K562 (cell line): ENCODE data around the gene ADCY4. TPM values are rescaled to one million over a fixed set of nuclear protein-coding genes. Genes with fewer than 3 reads are reported as not detected.

Source experiments
- ATAC-seq: fragments of 200-7000 bp; cut with Tn5 transposase; 3 replicates; pipeline ENCODE4 v1.9.1; 2020; ENCODE audit warnings: moderate library complexity
- BruUV-seq: library from RNA; stranded (reverse); fragments of 400-500 nt; replicated peaks from 2 replicates; lab custom pipeline; 2021; lab: Mats Ljungman, UMichigan
- CTCF ChIA-PET: fragments of 300-600 bp; formaldehyde crosslinking; extraction: SDS; loops from one replicate; lab custom pipeline; 2021; ENCODE audit warnings: low intra/inter-chr PET ratio; lab: Yijun Ruan, JAX
- POLR2A ChIA-PET: fragments of 300-600, 350-650 bp; sonication (Branson Sonifier 250); formaldehyde crosslinking; extraction: SDS; loops from one replicate; lab custom pipeline; 2021; ENCODE audit warnings: antibody characterized with exemption, inconsistent platforms; lab: Yijun Ruan, JAX
- DNase-seq, 4 experiments: peaks; one replicate each; pipeline versions ENCODE4 v3.0.0 to v3.0.0-alpha.2; 2011 to 2018; ENCODE audit warnings: low spot score in 3 of 4, mixed read lengths in 3 of 4; ENCODE audit errors: extremely low read depth in 1 of 4
- FAIRE-seq: peaks from 2 replicates; lab custom pipeline; 2011; peaks lifted over from hg19 to GRCh38; lab: Jason Lieb, UNC
- H2AFZ ChIP-seq: 2 replicates; pipeline ENCODE4 v1.6.0; 2011; ENCODE audit warnings: low read depth, low read length, control low read depth, inconsistent platforms
- H3K27ac ChIP-seq: fragments of 200-600 bp; 3 replicates; pipeline ENCODE4 v1.8.0; 2011; ENCODE audit warnings: low read depth, mild to moderate bottlenecking, control low read depth, inconsistent platforms, low read length, moderate library complexity, mixed read lengths; ENCODE audit errors: extremely low read depth
- H3K27me3 ChIP-seq, 2 experiments: fragments of 300-600 bp in 1 of 2; 2 replicates in 1 of 2; 3 replicates in 1 of 2; pipeline versions ENCODE4 v1.6.0 to v1.8.0; 2011; ENCODE audit warnings: inconsistent platforms in 2 of 2, low read length in 2 of 2, mild to moderate bottlenecking in 1 of 2, mixed read lengths in 1 of 2, moderate library complexity in 1 of 2; ENCODE audit not compliant: control insufficient read depth in 2 of 2, insufficient read depth in 2 of 2
- H3K36me3 ChIP-seq: fragments of 300-600 bp; 3 replicates; pipeline ENCODE4 v1.8.0; 2011; ENCODE audit warnings: mild to moderate bottlenecking, low read length, inconsistent platforms; ENCODE audit not compliant: control insufficient read depth, insufficient read depth
- H3K4me1 ChIP-seq, 2 experiments: fragments of 200-600 bp in 1 of 2; replicated peaks in 1 of 2; 2 replicates in 1 of 2; 3 replicates in 1 of 2; pipeline versions ENCODE4 v1.5.1 to v1.8.0; 2011; ENCODE audit warnings: inconsistent platforms in 2 of 2, low read length in 2 of 2, mild to moderate bottlenecking in 1 of 2, mixed read lengths in 1 of 2, moderate library complexity in 1 of 2; ENCODE audit not compliant: control insufficient read depth in 2 of 2, insufficient read depth in 2 of 2
- H3K4me2 ChIP-seq: 2 replicates; pipeline ENCODE4 v1.6.1; 2011; ENCODE audit warnings: low read length, control low read depth, inconsistent platforms, mixed read lengths; ENCODE audit not compliant: insufficient read depth
- H3K4me3 ChIP-seq: fragments of 200-600 bp; sonication (generic), shearing (Covaris generic); 2 replicates; pipeline ENCODE4 v1.5.1; 2016; ENCODE audit warnings: control low read depth, inconsistent platforms
- H3K79me2 ChIP-seq: fragments of 200-600 bp; 3 replicates; pipeline ENCODE4 v1.8.0; 2011; ENCODE audit warnings: low read length, inconsistent platforms; ENCODE audit not compliant: control insufficient read depth, insufficient read depth
- H3K9ac ChIP-seq, 2 experiments: 2 replicates each; pipeline versions ENCODE4 v1.6.0 to v1.6.1; 2011; ENCODE audit warnings: low read depth in 2 of 2, low read length in 2 of 2, control low read depth in 1 of 2, inconsistent platforms in 1 of 2, mild to moderate bottlenecking in 1 of 2, mixed read lengths in 1 of 2; ENCODE audit not compliant: insufficient read depth in 1 of 2
- H3K9me1 ChIP-seq: one replicate; pipeline ENCODE4 v1.6.0; 2011; ENCODE audit warnings: inconsistent platforms, mild to moderate bottlenecking, low read length, moderate library complexity; ENCODE audit not compliant: control insufficient read depth, insufficient read depth
- H3K9me3 ChIP-seq: replicated peaks from 2 replicates; pipeline ENCODE4 v1.5.1; 2011; ENCODE audit warnings: low read depth, low read length, inconsistent platforms; ENCODE audit not compliant: control insufficient read depth, insufficient read depth
- H4K20me1 ChIP-seq: replicated peaks from 2 replicates; pipeline ENCODE4 v1.6.1; 2011; ENCODE audit warnings: low read length, inconsistent platforms, mixed read lengths; ENCODE audit not compliant: control insufficient read depth, insufficient read depth
- CGGBP1 ChIP-seq: fragments of 250-450 bp; sonication (Bioruptor Pico); IDR thresholded peaks from 2 replicates; pipeline ENCODE4 v1.9.0; 2021; ENCODE audit warnings: mild to moderate bottlenecking
- CREM ChIP-seq: IDR thresholded peaks from 2 replicates; pipeline ENCODE4 v1.6.1; 2014; ENCODE audit warnings: antibody characterized with exemption, low read depth
- EHMT2 ChIP-seq: fragments of 450-650 bp; IDR thresholded peaks from 2 replicates; pipeline ENCODE4 v1.6.1; 2018; ENCODE audit warnings: antibody characterized with exemption
- JUND ChIP-seq, 2 experiments: IDR thresholded peaks; 2 replicates in 1 of 2; 3 replicates in 1 of 2; pipeline ENCODE4 v1.6.1; 2011; ENCODE audit warnings: borderline replicate concordance in 2 of 2, low read depth in 2 of 2, low read length in 2 of 2, improper control_type of control experiment in 1 of 2, missing biosample characterization in 1 of 2, missing genetic modification characterization in 1 of 2, missing genetic modification reagents in 1 of 2
- POLR3G ChIP-seq: IDR thresholded peaks from 2 replicates; pipeline ENCODE4 v1.6.1; 2011; ENCODE audit not compliant: insufficient read length, insufficient replicate concordance; ENCODE audit errors: extremely low read depth
- RAD21 ChIP-seq, 2 experiments: fragments of 250-450 bp in 1 of 2; fragments of 450-650 bp in 1 of 2; sonication (Bioruptor Pico) in 1 of 2; formaldehyde crosslinking in 1 of 2; IDR thresholded peaks in 1 of 2; conservative IDR thresholded peaks in 1 of 2; 2 replicates each; pipeline versions ENCODE4 v1.4.0 to v1.8.0; 2020 to 2022; ENCODE audit warnings: mild to moderate bottlenecking in 2 of 2, moderate library complexity in 1 of 2
- SMC3 ChIP-seq: conservative IDR thresholded peaks from 2 replicates; pipeline ENCODE4 v1.6.1; 2011; ENCODE audit warnings: low read depth, low read length, improper control_type of control experiment; ENCODE audit not compliant: insufficient read depth
- TAL1 ChIP-seq: fragments of 450-650 bp; IDR thresholded peaks from 2 replicates; pipeline ENCODE4 v1.6.1; 2016; ENCODE audit warnings: mild to moderate bottlenecking
- YY1 ChIP-seq, 3 experiments: IDR thresholded peaks; 2 replicates each; pipeline ENCODE4 v1.6.1; 2011; ENCODE audit warnings: low read length in 2 of 3, mild to moderate bottlenecking in 2 of 3, moderate library complexity in 2 of 3, borderline replicate concordance in 1 of 3, control low read depth in 1 of 3, low read depth in 1 of 3; ENCODE audit not compliant: insufficient read depth in 3 of 3, insufficient replicate concordance in 2 of 3, control insufficient read depth in 1 of 3, insufficient read length in 1 of 3; ENCODE audit errors: extremely low read depth in 1 of 3
- ZNF699 ChIP-seq: fragments of 250-450 bp; sonication (Bioruptor Pico); IDR thresholded peaks from 2 replicates; pipeline ENCODE4 v1.8.0; 2021; ENCODE audit warnings: mild to moderate bottlenecking, moderate library complexity; ENCODE audit not compliant: insufficient replicate concordance
- WGBS: fragments of 100-300 bp; shearing (Covaris generic); methylation state at CpG from one replicate; pipeline ENCODE4 v1.1.6; 2016; ENCODE audit warnings: low coverage, mixed read lengths; ENCODE audit not compliant: insufficient coverage; ENCODE audit errors: missing lambda C conversion rate; 5-methylcytosine and 5-hydroxymethylcytosine counted together
- in situ Hi-C: fragments of 300-500 bp; cut with MboI; formaldehyde crosslinking; loops from 4 replicates; pipeline ENCODE4 v1.15.0; 2018; ENCODE audit warnings: inconsistent platforms, mixed read lengths
- intact Hi-C: fragments of 100-400 bp; cut with micrococcal nuclease; formaldehyde crosslinking; loops from 2 replicates; pipeline ENCODE4 v1.14.2; 2022
- polyA plus RNA-seq, 8 experiments: library from polyadenylated mRNA; depleted of rRNA in 4 of 8; stranded (reverse) in 5 of 8; unstranded in 3 of 8; fragments of >200 nt; fragmentation: Nextera tagmentation in 2 of 8; fragmentation: Illumina TruSeq in 1 of 8; extraction: Ambion mirVana in 2 of 8; extraction: Trizol in 1 of 8; gene quantifications; 2 replicates each; pipeline versions ENCODE4 v1.2.1 to v1.2.3, GENCODE V29; 2011 to 2014; ENCODE audit warnings: inconsistent platforms in 1 of 8, missing spikeins in 1 of 8
- total RNA-seq, 7 experiments: library from RNA; depleted of rRNA in 6 of 7; stranded (reverse); fragments of >200 nt in 6 of 7; fragmentation: Illumina TruSeq in 2 of 7; extraction: Trizol in 2 of 7; gene quantifications; 2 replicates each; pipeline versions ENCODE4 v1.2.1 to v1.2.3, GENCODE V29; 2011 to 2021; ENCODE audit warnings: low replicate concordance in 1 of 7
- TF ChIP-seq, protein P1 (sequence below), 3 experiments: IDR thresholded peaks in 2 of 3; conservative IDR thresholded peaks in 1 of 3; 2 replicates each; pipeline ENCODE4 v1.5.1; 2011 to 2012; ENCODE audit warnings: low read length in 3 of 3, mild to moderate bottlenecking in 3 of 3, control low read depth in 2 of 3, improper control_type of control experiment in 1 of 3, inconsistent platforms in 1 of 3, low read depth in 1 of 3, mixed read lengths in 1 of 3, moderate library complexity in 1 of 3; ENCODE audit not compliant: insufficient read depth in 2 of 3
- TF ChIP-seq, protein P2 (sequence below): fragments of 450-650 bp; conservative IDR thresholded peaks from 2 replicates; pipeline ENCODE4 v1.6.1; 2016; ENCODE audit warnings: missing genetic modification characterization, low read depth, mild to moderate bottlenecking, missing compliant biosample characterization, moderate library complexity

ADCY4 gene
- total and polyA plus RNA-seq, 9 of the 15 experiments (the other 6 are each of a cell fraction or from before 2014, with no cell fraction given) = 0.04 to 0.31 (median 0.15) TPM; not detected in 2

GRCh38 chr14:24297190-24297964 lies 37.5 kb downstream of the ADCY4 start:
- no TSS peak for BruUV-seq
- POLR2A ChIA-PET = interaction anchor here (0.6 to 3.8 kb wide), 6 partner anchors 42 to 134 kb away, joined by 3 to 18 read pairs (median 4); partner anchors contain the start of genes CHMP4A and TINF2
- intact Hi-C loops = loop anchor here (1.0 kb wide), 3 partner anchors 54 to 239 kb away; partner anchors contain the start of gene MDP1
- DNase-seq (peak in 2 of 4 experiments; percentile 32 to 60), ATAC-seq (peak; percentile 63), FAIRE-seq (peak; percentile 40)
- Histone ChIP-seq H3K79me2 (peaks cover 28% of the 10 kb centered on the region), H3K4me2 (no peak overlapping the region; the same call in 1 of the 2 replicates), H4K20me1 (no peaks in the 10 kb centered on the region), H3K9ac (no peak overlapping the region), H2AFZ (0 out of 2 replicates have a peak overlapping the region, but pooled peaks have one; percentile 38), H3K27ac (no peak overlapping the region), H3K9me3 (no peaks in the 10 kb centered on the region), H3K9me1 (peaks cover 3% of the 10 kb centered on the region), H3K4me1 (peaks cover 12 to 14% of the 10 kb centered on the region in 2 experiments; a peak in 4 of 5 replicates), H3K4me3 (no peak overlapping the region), H3K36me3 (peaks cover 32% of the 10 kb centered on the region), H3K27me3 (no peaks in the 10 kb centered on the region)
- 30% methylated on average over 5 of the region's 5 CpGs for WGBS
- CTCF ChIA-PET = interaction anchor here (0.8 to 3.3 kb wide), 9 partner anchors 19 to 283 kb away, joined by 3 to 41 read pairs (median 5); partner anchors contain the start of genes MDP1, RABGGTA and TINF2
- in situ Hi-C loops = loop anchor here (5.0 to 10.0 kb wide), 2 partner anchors 55 to 283 kb away; partner anchors contain the start of gene TINF2
- TF ChIP-seq YY1 (IDR thresholded peaks at IDR 0.05; ENCODE audit: borderline replicate concordance in 1 of 3, control insufficient read depth in 1 of 3, extremely low read depth in 1 of 3, insufficient read depth in 3 of 3, insufficient read length in 1 of 3, insufficient replicate concordance in 2 of 3, low read depth in 1 of 3, low read length in 2 of 3) (no peak), CGGBP1 (CRISPR knock-in tag) (no peak), RAD21 (CRISPR knock-in tag; conservative IDR thresholded peaks at IDR 0.05 in 1 of 2, IDR thresholded peaks at IDR 0.05 in 1 of 2) (peak; percentile 28 to 67; a peak in 3 of 4 replicates), CREM (0 out of 2 replicates have a peak, but pooled peaks have one; percentile 13), ZNF699 (CRISPR knock-in tag) (no peak), SMC3 (peak; percentile 31; the same call in 1 of the 2 replicates), JUND (IDR thresholded peaks at IDR 0.05; ENCODE audit: borderline replicate concordance, low read depth, low read length) (peak; percentile 16; the same call in 1 of the 2 replicates), JUND (tag; IDR thresholded peaks at IDR 0.05; ENCODE audit: borderline replicate concordance, low read depth, low read length) (no peak; the same call in 2 of the 3 replicates), TAL1 (no peak), EHMT2 (peak; percentile 57; the same call in 1 of the 2 replicates), POLR3G (no peak)
- TF ChIP-seq, protein P1, sequence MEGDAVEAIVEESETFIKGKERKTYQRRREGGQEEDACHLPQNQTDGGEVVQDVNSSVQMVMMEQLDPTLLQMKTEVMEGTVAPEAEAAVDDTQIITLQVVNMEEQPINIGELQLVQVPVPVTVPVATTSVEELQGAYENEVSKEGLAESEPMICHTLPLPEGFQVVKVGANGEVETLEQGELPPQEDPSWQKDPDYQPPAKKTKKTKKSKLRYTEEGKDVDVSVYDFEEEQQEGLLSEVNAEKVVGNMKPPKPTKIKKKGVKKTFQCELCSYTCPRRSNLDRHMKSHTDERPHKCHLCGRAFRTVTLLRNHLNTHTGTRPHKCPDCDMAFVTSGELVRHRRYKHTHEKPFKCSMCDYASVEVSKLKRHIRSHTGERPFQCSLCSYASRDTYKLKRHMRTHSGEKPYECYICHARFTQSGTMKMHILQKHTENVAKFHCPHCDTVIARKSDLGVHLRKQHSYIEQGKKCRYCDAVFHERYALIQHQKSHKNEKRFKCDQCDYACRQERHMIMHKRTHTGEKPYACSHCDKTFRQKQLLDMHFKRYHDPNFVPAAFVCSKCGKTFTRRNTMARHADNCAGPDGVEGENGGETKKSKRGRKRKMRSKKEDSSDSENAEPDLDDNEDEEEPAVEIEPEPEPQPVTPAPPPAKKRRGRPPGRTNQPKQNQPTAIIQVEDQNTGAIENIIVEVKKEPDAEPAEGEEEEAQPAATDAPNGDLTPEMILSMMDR (IDR thresholded peaks at IDR 0.05 in 2 of 3, conservative IDR thresholded peaks at IDR 0.05 in 1 of 3; ENCODE audit: insufficient read depth in 2 of 3, low read depth in 1 of 3, low read length in 3 of 3) = peak; percentile 50 to 67 (median 54); a peak in 5 of 6 replicates
- TF ChIP-seq, protein P2, sequence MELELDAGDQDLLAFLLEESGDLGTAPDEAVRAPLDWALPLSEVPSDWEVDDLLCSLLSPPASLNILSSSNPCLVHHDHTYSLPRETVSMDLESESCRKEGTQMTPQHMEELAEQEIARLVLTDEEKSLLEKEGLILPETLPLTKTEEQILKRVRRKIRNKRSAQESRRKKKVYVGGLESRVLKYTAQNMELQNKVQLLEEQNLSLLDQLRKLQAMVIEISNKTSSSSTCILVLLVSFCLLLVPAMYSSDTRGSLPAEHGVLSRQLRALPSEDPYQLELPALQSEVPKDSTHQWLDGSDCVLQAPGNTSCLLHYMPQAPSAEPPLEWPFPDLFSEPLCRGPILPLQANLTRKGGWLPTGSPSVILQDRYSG (tag) = no peak
